ENCODE data around the gene FNDC3A.

DNA sequence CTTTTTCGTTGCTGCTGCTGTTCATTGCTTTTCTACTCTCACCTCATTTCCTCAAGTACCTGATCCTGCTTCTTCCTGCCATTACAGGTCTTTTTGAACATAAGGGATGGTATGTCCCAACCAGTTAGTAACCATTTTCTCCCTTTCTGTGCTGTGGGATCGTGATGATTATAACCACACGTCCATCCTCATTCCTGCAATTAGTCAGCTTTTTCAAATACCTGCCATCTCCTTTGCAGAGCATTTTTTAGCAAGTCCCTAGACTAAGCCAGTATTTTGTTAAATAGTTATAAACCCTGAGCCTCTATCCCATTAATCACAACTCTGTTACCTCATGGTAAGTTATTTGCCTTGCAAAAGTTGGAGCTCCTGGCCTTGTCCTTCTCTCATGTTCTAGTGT lies 109.2 kb downstream of the FNDC3A start:
- TF ChIP-seq POLR2A (IDR thresholded peaks at IDR 0.05; ENCODE audit: extremely low read depth, insufficient read length) (no peak), CTCF (IDR thresholded peaks at IDR 0.05; ENCODE audit: low read depth, low read length) (no peak)

Data from NB4 (cell line).